K562 (cell line): Measurements from ENCODE around the gene FRMD4A. TPM values are rescaled to one million over a fixed set of nuclear protein-coding genes. Genes with fewer than 3 reads are reported as not detected.
A peak's percentile ranks its signal among the peaks of the same experiment; 100 is the strongest.

Experiments
- ATAC-seq: fragments of 200-7000 bp; cut with Tn5 transposase; 3 replicates; pipeline ENCODE4 v1.9.1; 2020; ENCODE audit warnings: moderate library complexity
- BruUV-seq: library from RNA; stranded (reverse); fragments of 400-500 nt; replicated peaks from 2 replicates; lab custom pipeline; 2021; lab: Mats Ljungman, UMichigan
- CTCF ChIA-PET: fragments of 300-600 bp; formaldehyde crosslinking; extraction: SDS; loops from one replicate; lab custom pipeline; 2021; ENCODE audit warnings: low intra/inter-chr PET ratio; lab: Yijun Ruan, JAX
- POLR2A ChIA-PET: fragments of 300-600, 350-650 bp; sonication (Branson Sonifier 250); formaldehyde crosslinking; extraction: SDS; loops from one replicate; lab custom pipeline; 2021; ENCODE audit warnings: antibody characterized with exemption, inconsistent platforms; lab: Yijun Ruan, JAX
- DNase-seq, 4 experiments: peaks; one replicate each; pipeline versions ENCODE4 v3.0.0 to v3.0.0-alpha.2; 2011 to 2018; ENCODE audit warnings: low spot score in 3 of 4, mixed read lengths in 3 of 4; ENCODE audit errors: extremely low read depth in 1 of 4
- FAIRE-seq: peaks from 2 replicates; lab custom pipeline; 2011; peaks lifted over from hg19 to GRCh38; lab: Jason Lieb, UNC
- H2AFZ ChIP-seq: 2 replicates; pipeline ENCODE4 v1.6.0; 2011; ENCODE audit warnings: low read depth, low read length, control low read depth, inconsistent platforms
- H3K27ac ChIP-seq: fragments of 200-600 bp; 3 replicates; pipeline ENCODE4 v1.8.0; 2011; ENCODE audit warnings: low read depth, mild to moderate bottlenecking, control low read depth, inconsistent platforms, low read length, moderate library complexity, mixed read lengths; ENCODE audit errors: extremely low read depth
- H3K27me3 ChIP-seq, 2 experiments: fragments of 300-600 bp in 1 of 2; 2 replicates in 1 of 2; 3 replicates in 1 of 2; pipeline versions ENCODE4 v1.6.0 to v1.8.0; 2011; ENCODE audit warnings: inconsistent platforms in 2 of 2, low read length in 2 of 2, mild to moderate bottlenecking in 1 of 2, mixed read lengths in 1 of 2, moderate library complexity in 1 of 2; ENCODE audit not compliant: control insufficient read depth in 2 of 2, insufficient read depth in 2 of 2
- H3K36me3 ChIP-seq: fragments of 300-600 bp; 3 replicates; pipeline ENCODE4 v1.8.0; 2011; ENCODE audit warnings: mild to moderate bottlenecking, low read length, inconsistent platforms; ENCODE audit not compliant: control insufficient read depth, insufficient read depth
- H3K4me1 ChIP-seq, 2 experiments: fragments of 200-600 bp in 1 of 2; replicated peaks in 1 of 2; 2 replicates in 1 of 2; 3 replicates in 1 of 2; pipeline versions ENCODE4 v1.5.1 to v1.8.0; 2011; ENCODE audit warnings: inconsistent platforms in 2 of 2, low read length in 2 of 2, mild to moderate bottlenecking in 1 of 2, mixed read lengths in 1 of 2, moderate library complexity in 1 of 2; ENCODE audit not compliant: control insufficient read depth in 2 of 2, insufficient read depth in 2 of 2
- H3K4me2 ChIP-seq: 2 replicates; pipeline ENCODE4 v1.6.1; 2011; ENCODE audit warnings: low read length, control low read depth, inconsistent platforms, mixed read lengths; ENCODE audit not compliant: insufficient read depth
- H3K4me3 ChIP-seq: fragments of 200-600 bp; sonication (generic), shearing (Covaris generic); 2 replicates; pipeline ENCODE4 v1.5.1; 2016; ENCODE audit warnings: control low read depth, inconsistent platforms
- H3K79me2 ChIP-seq: fragments of 200-600 bp; 3 replicates; pipeline ENCODE4 v1.8.0; 2011; ENCODE audit warnings: low read length, inconsistent platforms; ENCODE audit not compliant: control insufficient read depth, insufficient read depth
- H3K9ac ChIP-seq, 2 experiments: 2 replicates each; pipeline versions ENCODE4 v1.6.0 to v1.6.1; 2011; ENCODE audit warnings: low read depth in 2 of 2, low read length in 2 of 2, control low read depth in 1 of 2, inconsistent platforms in 1 of 2, mild to moderate bottlenecking in 1 of 2, mixed read lengths in 1 of 2; ENCODE audit not compliant: insufficient read depth in 1 of 2
- H3K9me1 ChIP-seq: one replicate; pipeline ENCODE4 v1.6.0; 2011; ENCODE audit warnings: inconsistent platforms, mild to moderate bottlenecking, low read length, moderate library complexity; ENCODE audit not compliant: control insufficient read depth, insufficient read depth
- H3K9me3 ChIP-seq: replicated peaks from 2 replicates; pipeline ENCODE4 v1.5.1; 2011; ENCODE audit warnings: low read depth, low read length, inconsistent platforms; ENCODE audit not compliant: control insufficient read depth, insufficient read depth
- H4K20me1 ChIP-seq: replicated peaks from 2 replicates; pipeline ENCODE4 v1.6.1; 2011; ENCODE audit warnings: low read length, inconsistent platforms, mixed read lengths; ENCODE audit not compliant: control insufficient read depth, insufficient read depth
- ZNF217 ChIP-seq: sonication (generic); formaldehyde crosslinking; IDR thresholded peaks from 2 replicates; pipeline ENCODE4 v1.8.0; 2022; ENCODE audit warnings: mild to moderate bottlenecking, missing genetic modification reagents
- WGBS: fragments of 100-300 bp; shearing (Covaris generic); methylation state at CpG from one replicate; pipeline ENCODE4 v1.1.6; 2016; ENCODE audit warnings: low coverage, mixed read lengths; ENCODE audit not compliant: insufficient coverage; ENCODE audit errors: missing lambda C conversion rate; 5-methylcytosine and 5-hydroxymethylcytosine counted together
- in situ Hi-C: fragments of 300-500 bp; cut with MboI; formaldehyde crosslinking; loops from 4 replicates; pipeline ENCODE4 v1.15.0; 2018; ENCODE audit warnings: inconsistent platforms, mixed read lengths
- intact Hi-C: fragments of 100-400 bp; cut with micrococcal nuclease; formaldehyde crosslinking; loops from 2 replicates; pipeline ENCODE4 v1.14.2; 2022
- polyA plus RNA-seq, 8 experiments: library from polyadenylated mRNA; depleted of rRNA in 4 of 8; stranded (reverse) in 5 of 8; unstranded in 3 of 8; fragments of >200 nt; fragmentation: Nextera tagmentation in 2 of 8; fragmentation: Illumina TruSeq in 1 of 8; extraction: Ambion mirVana in 2 of 8; extraction: Trizol in 1 of 8; gene quantifications; 2 replicates each; pipeline versions ENCODE4 v1.2.1 to v1.2.3, GENCODE V29; 2011 to 2014; ENCODE audit warnings: inconsistent platforms in 1 of 8, missing spikeins in 1 of 8
- total RNA-seq, 7 experiments: library from RNA; depleted of rRNA in 6 of 7; stranded (reverse); fragments of >200 nt in 6 of 7; fragmentation: Illumina TruSeq in 2 of 7; extraction: Trizol in 2 of 7; gene quantifications; 2 replicates each; pipeline versions ENCODE4 v1.2.1 to v1.2.3, GENCODE V29; 2011 to 2021; ENCODE audit warnings: low replicate concordance in 1 of 7
- TF ChIP-seq, protein P1 (sequence below), 3 experiments: IDR thresholded peaks in 2 of 3; conservative IDR thresholded peaks in 1 of 3; 2 replicates each; pipeline ENCODE4 v1.5.1; 2011 to 2012; ENCODE audit warnings: low read length in 3 of 3, mild to moderate bottlenecking in 3 of 3, control low read depth in 2 of 3, improper control_type of control experiment in 1 of 3, inconsistent platforms in 1 of 3, low read depth in 1 of 3, mixed read lengths in 1 of 3, moderate library complexity in 1 of 3; ENCODE audit not compliant: insufficient read depth in 2 of 3

Gene FRMD4A
- total and polyA plus RNA-seq, 9 of the 15 experiments (the other 6 are each of a cell fraction or from before 2014, with no cell fraction given) = 0.80 to 5.2 (median 3.0) TPM

DNA sequence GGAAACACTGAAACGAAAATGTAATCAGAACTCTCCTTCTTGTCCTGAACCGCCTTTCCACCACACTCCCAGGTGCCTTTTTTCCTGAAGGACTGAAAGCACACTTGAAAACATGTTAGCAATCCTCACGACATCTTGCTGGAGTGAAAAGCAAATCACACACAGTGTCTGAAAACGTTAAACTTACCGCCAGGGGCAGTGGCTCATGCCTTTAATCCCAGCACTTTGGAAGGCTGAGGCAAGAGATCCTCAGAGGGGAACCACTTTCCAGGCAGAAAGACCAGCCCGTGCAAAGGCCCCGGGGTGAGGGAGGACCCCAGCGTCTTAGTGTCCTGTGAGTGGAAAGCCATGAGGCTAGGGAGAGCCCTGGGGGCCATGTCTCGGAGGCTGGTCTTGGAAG, 533.6 kb downstream of the FRMD4A start:
- POLR2A ChIA-PET = no interaction called here
- WGBS = 1% methylated on average over 9 of the region's 9 CpGs
- no peak for TF ChIP-seq ZNF217 (CRISPR knock-in tag)
- TF ChIP-seq, protein P1, sequence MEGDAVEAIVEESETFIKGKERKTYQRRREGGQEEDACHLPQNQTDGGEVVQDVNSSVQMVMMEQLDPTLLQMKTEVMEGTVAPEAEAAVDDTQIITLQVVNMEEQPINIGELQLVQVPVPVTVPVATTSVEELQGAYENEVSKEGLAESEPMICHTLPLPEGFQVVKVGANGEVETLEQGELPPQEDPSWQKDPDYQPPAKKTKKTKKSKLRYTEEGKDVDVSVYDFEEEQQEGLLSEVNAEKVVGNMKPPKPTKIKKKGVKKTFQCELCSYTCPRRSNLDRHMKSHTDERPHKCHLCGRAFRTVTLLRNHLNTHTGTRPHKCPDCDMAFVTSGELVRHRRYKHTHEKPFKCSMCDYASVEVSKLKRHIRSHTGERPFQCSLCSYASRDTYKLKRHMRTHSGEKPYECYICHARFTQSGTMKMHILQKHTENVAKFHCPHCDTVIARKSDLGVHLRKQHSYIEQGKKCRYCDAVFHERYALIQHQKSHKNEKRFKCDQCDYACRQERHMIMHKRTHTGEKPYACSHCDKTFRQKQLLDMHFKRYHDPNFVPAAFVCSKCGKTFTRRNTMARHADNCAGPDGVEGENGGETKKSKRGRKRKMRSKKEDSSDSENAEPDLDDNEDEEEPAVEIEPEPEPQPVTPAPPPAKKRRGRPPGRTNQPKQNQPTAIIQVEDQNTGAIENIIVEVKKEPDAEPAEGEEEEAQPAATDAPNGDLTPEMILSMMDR (IDR thresholded peaks at IDR 0.05 in 2 of 3, conservative IDR thresholded peaks at IDR 0.05 in 1 of 3; ENCODE audit: insufficient read depth in 2 of 3, low read depth in 1 of 3, low read length in 3 of 3) = peak in 2 of 3 experiments; percentile 11 to 14; a peak in 1 of 6 replicates
- TF ChIP-seq, all 486 proteins: peak for 1
- CTCF ChIA-PET = no interaction called here
- Histone ChIP-seq H4K20me1 (no peaks in the 10 kb centered on the region), H3K79me2 (no peaks in the 10 kb centered on the region), H3K27ac (no peak overlapping the region), H2AFZ (no peak overlapping the region), H3K27me3 (peaks cover 20 to 23% of the 10 kb centered on the region in 2 experiments; a peak in 4 of 5 replicates), H3K9me1 (no peaks in the 10 kb centered on the region), H3K36me3 (no peaks in the 10 kb centered on the region), H3K4me1 (no peaks in the 10 kb centered on the region), H3K4me2 (no peak overlapping the region), H3K9ac (no peak overlapping the region), H3K9me3 (no peaks in the 10 kb centered on the region), H3K4me3 (no peak overlapping the region)
- ATAC-seq (peak; percentile 60), FAIRE-seq (no peak), DNase-seq (no peak)
- in situ Hi-C loops = no loop called here
- intact Hi-C loops = no loop called here
- BruUV-seq = no TSS peak
